Endothelial cell of umbilical vein (primary cell): ENCODE measurements around the gene BICD2. TPM values are rescaled to one million over a fixed set of nuclear protein-coding genes. Genes with fewer than 3 reads are reported as not detected.

Experiments used
- BruUV-seq: library from RNA; stranded (reverse); fragments of 400-500 nt; replicated peaks from 2 replicates; lab custom pipeline; 2021; lab: Mats Ljungman, UMichigan
- CTCF ChIA-PET: fragments of 300-600, 350-600 bp; sonication (Branson Sonifier 250); formaldehyde crosslinking; loops from one replicate; lab custom pipeline; 2021; ENCODE audit warnings: antibody characterized with exemption, inconsistent platforms; lab: Charles Lee
- POLR2A ChIA-PET: fragments of 300-600, 350-600 bp; sonication (Branson Sonifier 250); formaldehyde crosslinking; loops from one replicate; lab custom pipeline; 2021; ENCODE audit warnings: antibody characterized with exemption, inconsistent platforms; lab: Charles Lee
- DNase-seq: peaks from one replicate; pipeline ENCODE4 v3.0.0-alpha.2; 2011; ENCODE audit warnings: low read depth, low spot score
- FAIRE-seq: peaks from 2 replicates; lab custom pipeline; 2011; peaks lifted over from hg19 to GRCh38; lab: Jason Lieb, UNC
- H2AFZ ChIP-seq: 2 replicates; pipeline ENCODE4 v1.6.0; 2012; ENCODE audit warnings: low read depth, low read length, control low read depth, inconsistent platforms
- H3K27ac ChIP-seq: 2 replicates; pipeline ENCODE4 v1.5.1; 2011; ENCODE audit warnings: low read depth, mild to moderate bottlenecking, control low read depth, low read length, moderate library complexity; ENCODE audit not compliant: insufficient read depth
- H3K27me3 ChIP-seq, 2 experiments: 2 replicates each; pipeline versions ENCODE4 v1.6.0 to v1.6.1; 2011; ENCODE audit warnings: low read length in 2 of 2, mixed read lengths in 1 of 2; ENCODE audit not compliant: control insufficient read depth in 2 of 2, insufficient read depth in 2 of 2
- H3K36me3 ChIP-seq, 2 experiments: 2 replicates in 1 of 2; 3 replicates in 1 of 2; pipeline ENCODE4 v1.5.1; 2011; ENCODE audit warnings: low read length in 2 of 2, mild to moderate bottlenecking in 1 of 2, moderate library complexity in 1 of 2; ENCODE audit not compliant: control insufficient read depth in 2 of 2, insufficient read depth in 2 of 2; ENCODE audit errors: extremely low read depth in 1 of 2
- H3K4me1 ChIP-seq: 3 replicates; pipeline ENCODE4 v1.5.1; 2011; ENCODE audit warnings: mild to moderate bottlenecking, low read length; ENCODE audit not compliant: control insufficient read depth, insufficient read depth; ENCODE audit errors: extremely low read depth
- H3K4me2 ChIP-seq: 2 replicates; pipeline ENCODE4 v1.6.1; 2011; ENCODE audit warnings: low read length, control low read depth, mixed read lengths; ENCODE audit not compliant: insufficient read depth
- H3K4me3 ChIP-seq, 3 experiments: fragments of 200-600 bp in 1 of 3; sonication (generic), shearing (Covaris generic) in 1 of 3; replicated peaks in 1 of 3; 2 replicates each; pipeline ENCODE4 v1.5.1; 2011 to 2016; ENCODE audit warnings: control low read depth in 3 of 3, low read length in 3 of 3, mild to moderate bottlenecking in 2 of 3, inconsistent platforms in 1 of 3, low read depth in 1 of 3, moderate library complexity in 1 of 3; ENCODE audit not compliant: insufficient read depth in 1 of 3
- H3K79me2 ChIP-seq: 2 replicates; pipeline ENCODE4 v1.6.0; 2012; ENCODE audit warnings: low read length, inconsistent platforms; ENCODE audit not compliant: control insufficient read depth, insufficient read depth
- H3K9ac ChIP-seq: replicated peaks from 2 replicates; pipeline ENCODE3; 2011; ENCODE audit warnings: low read length, control low read depth; ENCODE audit not compliant: insufficient read depth; ENCODE audit errors: extremely low read depth
- H3K9me1 ChIP-seq: replicated peaks from 3 replicates; pipeline ENCODE4 v1.6.0; 2011; ENCODE audit warnings: mild to moderate bottlenecking, low read length; ENCODE audit not compliant: control insufficient read depth, insufficient read depth; ENCODE audit errors: extremely low read depth
- H3K9me3 ChIP-seq: replicated peaks from 2 replicates; pipeline ENCODE4 v1.5.1; 2012; ENCODE audit warnings: low read length, inconsistent platforms; ENCODE audit not compliant: control insufficient read depth, insufficient read depth
- H4K20me1 ChIP-seq: replicated peaks from 2 replicates; pipeline ENCODE3; 2011; ENCODE audit warnings: mild to moderate bottlenecking, low read length; ENCODE audit not compliant: control insufficient read depth, insufficient read depth; ENCODE audit errors: extremely low read depth
- EZH2 ChIP-seq: IDR thresholded peaks from 2 replicates; pipeline ENCODE4 v1.6.1; 2012; ENCODE audit warnings: borderline replicate concordance, low read depth, mild to moderate bottlenecking, moderate library complexity, low read length, inconsistent platforms; ENCODE audit not compliant: severe bottlenecking
- FOS ChIP-seq: IDR thresholded peaks from 2 replicates; pipeline ENCODE4 v1.6.1; 2011; ENCODE audit warnings: mild to moderate bottlenecking, low read length, moderate library complexity, borderline replicate concordance; ENCODE audit not compliant: insufficient read depth
- GATA2 ChIP-seq: IDR thresholded peaks from 2 replicates; pipeline ENCODE4 v1.7.0; 2011; ENCODE audit warnings: low read depth, mild to moderate bottlenecking, moderate library complexity, mixed read lengths, low read length; ENCODE audit not compliant: insufficient read length, insufficient read depth
- JUN ChIP-seq: IDR thresholded peaks from 2 replicates; pipeline ENCODE4 v1.6.1; 2011; ENCODE audit warnings: borderline replicate concordance, low read depth; ENCODE audit not compliant: insufficient read length, insufficient read depth
- MAX ChIP-seq: IDR thresholded peaks from 2 replicates; pipeline ENCODE4 v1.6.1; 2011; ENCODE audit not compliant: insufficient read depth, insufficient read length
- MYC ChIP-seq: IDR thresholded peaks from one replicate; pipeline ENCODE4 v1.6.1; 2011; ENCODE audit warnings: mild to moderate bottlenecking, low read depth, low read length
- POLR2A ChIP-seq: IDR thresholded peaks from 2 replicates; pipeline ENCODE4 v1.6.1; 2012; ENCODE audit warnings: low read depth, mild to moderate bottlenecking, control low read depth, low read length
- POLR2AphosphoS5 ChIP-seq: IDR thresholded peaks from 2 replicates; pipeline ENCODE4 v1.6.1; 2012; ENCODE audit warnings: low read depth, mild to moderate bottlenecking, control low read depth, low read length, moderate library complexity; ENCODE audit not compliant: insufficient read depth
- dilution Hi-C: fragments of 300-500 bp; cut with MboI; formaldehyde crosslinking; loops from one replicate; pipeline ENCODE4 v1.15.0; 2019; ENCODE audit warnings: low sequenced_read_pairs; ENCODE audit not compliant: extremely low pct_ligation_motif_present
- intact Hi-C: fragments of 100-400 bp; cut with micrococcal nuclease; formaldehyde crosslinking; loops from one replicate; pipeline ENCODE4 v1.10.0; 2022
- polyA plus RNA-seq, 4 experiments: library from polyadenylated mRNA; depleted of rRNA in 3 of 4; stranded (reverse) in 3 of 4; unstranded in 1 of 4; fragments of >200 nt; gene quantifications; 2 replicates each; pipeline versions ENCODE4 v1.2.1 to v1.2.3, GENCODE V29; 2011 to 2012; ENCODE audit warnings: missing spikeins in 1 of 4
- total RNA-seq: library from RNA; stranded (reverse); gene quantifications from 2 replicates; pipeline ENCODE4 v1.2.3, GENCODE V29; 2021
- TF ChIP-seq, protein P1 (sequence below), 2 donors: IDR thresholded peaks; 1 replicate in 1 of 2; 2 replicates in 1 of 2; pipeline ENCODE4 v1.5.1; 2011; ENCODE audit warnings: low read length in 2 of 2, mild to moderate bottlenecking in 2 of 2, moderate library complexity in 2 of 2, control low read depth in 1 of 2, inconsistent platforms in 1 of 2, low read depth in 1 of 2; ENCODE audit not compliant: insufficient read depth in 1 of 2; ENCODE audit errors: extremely low read depth in 1 of 2

Gene BICD2
- total and polyA plus RNA-seq, 2 donors (not counting 3 experiments of a cell fraction or from before 2014, with no cell fraction given): 14.3 to 39.3 TPM

- H4K20me1 ChIP-seq: no peaks in the 10 kb centered on the region
- no peaks in the 10 kb centered on the region for H3K36me3 ChIP-seq
- ChIA-PET CTCF (interaction anchor here (1.1 to 1.5 kb wide), 4 partner anchors 12 to 49 kb away, joined by 3 to 7 read pairs (median 4); no protein-coding TSS in a partner anchor), POLR2A (no interaction called here)
- H3K9me1 ChIP-seq: no peaks in the 10 kb centered on the region
- H3K9me3 ChIP-seq: no peaks in the 10 kb centered on the region
- H3K4me3 ChIP-seq: peak overlapping the region in 1 of 3 experiments; percentile 39
- DNase-seq (no peak), FAIRE-seq (no peak)
- dilution Hi-C loops: no loop called here
- peak overlapping the region; percentile 86 for H3K27ac ChIP-seq
- H3K9ac ChIP-seq: peak overlapping the region; percentile 61
- TSS peak; percentile 83 for BruUV-seq
- H2AFZ ChIP-seq: no peak overlapping the region
- TF ChIP-seq POLR2AphosphoS5: no peak
- TF ChIP-seq EZH2: no peak
- TF ChIP-seq POLR2A: no peak
- no peak for TF ChIP-seq GATA2
- TF ChIP-seq, protein P1, sequence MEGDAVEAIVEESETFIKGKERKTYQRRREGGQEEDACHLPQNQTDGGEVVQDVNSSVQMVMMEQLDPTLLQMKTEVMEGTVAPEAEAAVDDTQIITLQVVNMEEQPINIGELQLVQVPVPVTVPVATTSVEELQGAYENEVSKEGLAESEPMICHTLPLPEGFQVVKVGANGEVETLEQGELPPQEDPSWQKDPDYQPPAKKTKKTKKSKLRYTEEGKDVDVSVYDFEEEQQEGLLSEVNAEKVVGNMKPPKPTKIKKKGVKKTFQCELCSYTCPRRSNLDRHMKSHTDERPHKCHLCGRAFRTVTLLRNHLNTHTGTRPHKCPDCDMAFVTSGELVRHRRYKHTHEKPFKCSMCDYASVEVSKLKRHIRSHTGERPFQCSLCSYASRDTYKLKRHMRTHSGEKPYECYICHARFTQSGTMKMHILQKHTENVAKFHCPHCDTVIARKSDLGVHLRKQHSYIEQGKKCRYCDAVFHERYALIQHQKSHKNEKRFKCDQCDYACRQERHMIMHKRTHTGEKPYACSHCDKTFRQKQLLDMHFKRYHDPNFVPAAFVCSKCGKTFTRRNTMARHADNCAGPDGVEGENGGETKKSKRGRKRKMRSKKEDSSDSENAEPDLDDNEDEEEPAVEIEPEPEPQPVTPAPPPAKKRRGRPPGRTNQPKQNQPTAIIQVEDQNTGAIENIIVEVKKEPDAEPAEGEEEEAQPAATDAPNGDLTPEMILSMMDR (IDR thresholded peaks at IDR 0.05; ENCODE audit: extremely low read depth in 1 of 2, insufficient read depth in 1 of 2, low read depth in 1 of 2, low read length in 2 of 2): no peak
- no peak for TF ChIP-seq MAX
- no peak for TF ChIP-seq JUN
- TF ChIP-seq MYC: no peak
- no peak for TF ChIP-seq FOS
- H3K4me2 ChIP-seq: peak overlapping the region; percentile 66
- intact Hi-C loops: loop anchor here (1.0 kb wide), 1 partner anchor 8 kb away; no protein-coding TSS in a partner anchor
- no peaks in the 10 kb centered on the region for H3K27me3 ChIP-seq
- H3K79me2 ChIP-seq: peaks cover 95% of the 10 kb centered on the region
- peaks cover 29% of the 10 kb centered on the region for H3K4me1 ChIP-seq
Observed at GRCh38 chr9:92740446-92740961, 24.1 kb downstream of the BICD2 start.
